Stimulated activated CD4-positive, alpha-beta T cell treated with anti-CD3 and anti-CD28 coated beads, Interleukin-12 subunit alpha, Interleukin-12 subunit beta, amount 100 ng/mL, for 48 hours (primary cell): Measurements from ENCODE around the gene HSD17B13.

Experiments used
- DNase-seq, 3 donors: peaks; one replicate each; pipeline ENCODE4 v3.0.0-alpha.2; 2020; ENCODE audit warnings: low read depth in 2 of 3, low spot score in 1 of 3

Gene HSD17B13

DNA sequence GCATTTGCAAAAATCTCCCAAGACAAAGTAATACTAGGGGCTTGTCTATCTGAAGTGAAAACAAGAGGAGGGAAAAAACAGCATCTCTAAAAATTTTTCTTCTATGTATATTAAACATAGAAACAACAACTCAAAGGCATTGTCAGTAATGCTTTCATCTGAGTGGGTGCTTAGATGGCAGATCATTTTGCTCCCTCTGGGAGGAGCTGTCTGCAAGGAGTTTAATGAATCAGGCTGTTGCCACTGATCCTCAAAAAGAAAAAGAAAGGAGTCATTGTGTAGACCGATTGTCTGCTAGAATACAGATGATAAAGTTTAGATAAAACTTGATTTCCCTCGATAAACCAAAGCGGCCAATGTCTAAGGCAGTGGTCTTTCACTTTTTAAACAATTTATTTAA, 52.5 kb downstream of the HSD17B13 start:
- no peak for DNase-seq

DNA sequence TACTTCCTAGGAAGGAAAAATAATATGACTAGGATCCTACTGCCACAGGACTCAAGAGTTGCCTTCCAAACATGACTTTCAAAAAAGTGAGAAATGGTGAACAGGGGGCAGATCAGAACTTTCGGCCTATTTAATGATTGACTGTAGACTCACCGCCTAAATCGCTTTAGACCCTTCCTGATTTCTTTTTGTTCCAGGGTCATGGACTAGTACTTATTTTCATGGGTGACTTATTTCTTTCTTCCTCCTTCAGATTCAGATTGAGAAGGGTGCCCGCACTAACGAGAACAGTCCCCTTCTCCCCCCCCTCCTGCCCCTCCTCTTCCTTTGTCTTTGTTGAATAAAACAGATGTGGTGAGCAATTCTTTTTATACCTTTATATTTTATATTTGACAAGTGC, 54.3 kb downstream of the HSD17B13 start:
- no peak for DNase-seq

DNA sequence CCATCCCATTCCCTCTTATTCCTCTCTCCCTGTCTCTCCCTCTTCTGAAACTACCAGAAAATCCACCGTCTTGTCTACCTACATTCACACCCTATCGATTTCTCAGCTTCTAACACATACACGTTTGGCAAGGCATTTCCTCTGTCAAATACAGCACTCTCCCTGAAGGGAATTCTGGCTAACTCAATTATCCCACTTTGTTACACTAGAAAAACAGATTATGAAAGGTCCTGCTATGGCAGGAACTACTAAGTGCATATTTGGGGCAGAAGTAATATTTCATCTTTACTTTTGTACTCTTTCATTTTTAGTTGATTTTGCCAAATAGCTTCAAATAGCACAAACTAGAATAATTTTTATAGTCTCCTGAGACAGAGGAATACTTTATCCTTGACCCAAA, 55.7 kb downstream of the HSD17B13 start:
- no peak for DNase-seq

DNA sequence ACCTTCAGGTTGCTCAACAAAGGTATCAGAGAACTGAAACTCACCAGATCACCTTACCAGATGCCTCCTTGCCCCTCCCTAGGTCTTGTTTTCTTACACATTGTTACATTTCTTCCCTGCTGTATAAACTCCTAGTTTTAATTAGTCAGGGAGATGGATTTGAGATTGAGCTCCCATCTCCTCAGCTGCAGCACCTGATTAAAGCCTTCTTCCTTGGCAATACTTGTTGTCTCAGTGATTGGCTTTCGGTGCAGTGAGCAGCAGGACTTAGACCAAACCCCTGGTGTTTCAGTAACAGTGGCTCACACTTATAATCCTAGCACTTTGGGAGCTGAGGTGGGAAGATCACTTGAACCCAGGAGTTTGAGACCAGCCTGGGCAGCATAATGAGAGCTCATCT, 59.8 kb downstream of the HSD17B13 start:
- DNase-seq = no peak

DNA sequence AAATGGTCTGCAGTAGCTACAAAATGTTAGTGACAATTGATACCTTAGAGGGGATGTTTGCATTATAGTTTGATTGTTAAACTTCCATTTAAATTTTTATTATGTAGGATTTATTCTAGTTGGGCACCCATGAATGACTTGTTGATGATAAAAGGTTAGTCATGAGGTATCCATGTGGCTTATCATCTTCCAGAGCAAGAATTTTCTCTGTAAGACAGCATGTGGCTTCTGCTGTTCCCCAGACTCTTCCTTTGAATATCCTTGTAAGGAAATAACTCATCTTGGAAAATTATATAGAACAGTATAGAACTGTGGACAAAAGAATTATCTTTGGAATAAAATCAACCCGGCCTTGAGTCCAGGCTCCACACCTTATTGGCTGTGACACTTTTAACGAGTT, 62.2 kb downstream of the HSD17B13 start:
- no peak for DNase-seq

DNA sequence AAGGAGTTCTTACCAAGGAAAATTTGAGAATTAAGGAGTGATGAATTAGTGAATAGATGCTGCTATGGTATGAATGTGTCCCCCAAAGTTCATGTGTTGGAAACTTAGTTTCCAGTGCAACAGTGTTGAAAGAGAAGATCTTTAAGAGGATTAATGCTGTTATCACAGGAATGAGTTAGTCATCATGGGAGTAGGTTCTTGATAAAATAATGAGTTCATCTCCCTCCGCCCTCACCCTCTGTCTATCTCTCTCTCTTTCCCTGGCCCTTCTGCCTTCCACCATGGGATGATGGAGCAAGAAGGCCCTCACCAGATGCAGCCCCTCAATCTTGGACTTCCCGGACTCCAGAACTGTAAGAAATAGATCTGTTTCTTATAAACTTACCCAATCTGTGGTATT, 64.0 kb downstream of the HSD17B13 start:
- no peak for DNase-seq

DNA sequence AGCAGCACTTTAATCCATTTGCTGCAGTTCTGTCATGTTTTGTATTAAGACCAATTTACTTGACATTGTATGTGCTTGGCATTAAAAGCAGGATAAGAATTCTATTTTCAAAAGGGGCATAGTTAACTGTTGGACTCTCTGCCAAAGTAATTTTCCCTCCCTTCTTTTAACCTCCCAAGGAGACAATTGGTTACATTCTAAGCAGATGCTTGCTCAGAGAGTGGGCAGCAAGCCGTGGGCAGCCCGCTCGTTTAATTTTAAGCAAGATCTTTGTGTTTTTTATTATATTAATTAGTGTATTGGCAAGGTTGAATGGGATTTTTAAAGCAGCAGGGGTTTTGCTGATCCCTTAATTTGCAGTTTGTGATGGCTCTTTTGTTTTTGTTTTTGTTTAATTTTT, 65.2 kb downstream of the HSD17B13 start:
- DNase-seq = no peak

DNA sequence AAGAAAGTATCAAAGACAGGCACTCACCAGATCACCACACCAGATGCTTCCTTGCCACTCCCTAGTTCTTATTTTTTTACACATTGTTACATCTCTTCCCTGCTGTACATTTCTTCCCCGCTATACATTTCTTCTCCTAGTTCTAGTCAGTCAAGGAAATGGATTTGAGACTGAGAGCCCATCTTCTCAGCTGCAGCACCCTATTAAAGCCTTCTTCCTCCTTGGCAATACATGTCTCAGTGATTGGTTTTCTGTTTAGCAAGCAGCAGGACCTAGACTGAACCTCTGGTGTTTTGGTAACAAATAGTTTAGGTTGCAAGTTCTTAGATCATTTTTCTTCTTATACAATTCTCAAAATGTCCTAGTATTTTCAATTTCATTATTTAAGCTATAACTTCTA, 66.9 kb downstream of the HSD17B13 start:
- no peak for DNase-seq
